ENCODE data around the gene AKNA.

AKNA gene

GRCh38 chr9:114299286-114300152, 88.3 kb downstream of the AKNA start:
- DNase-seq = no peak

GRCh38 chr9:114296338-114296737, 91.4 kb downstream of the AKNA start:
- no peak for DNase-seq

GRCh38 chr9:114294664-114295063, 93.1 kb downstream of the AKNA start:
- DNase-seq = no peak

GRCh38 chr9:114291886-114292590, 95.7 kb downstream of the AKNA start:
- no peak for DNase-seq

GRCh38 chr9:114291064-114291474, 96.7 kb downstream of the AKNA start:
- DNase-seq = no peak

GRCh38 chr9:114290561-114290986, 97.2 kb downstream of the AKNA start:
- no peak for DNase-seq

- DNase-seq = no peak
These were observed 98.0 kb downstream of the AKNA start for GRCh38 chr9:114289571-114290481.

GRCh38 chr9:114289106-114289505, 98.7 kb downstream of the AKNA start:
- no peak for DNase-seq

GRCh38 chr9:114288193-114289091, 99.3 kb downstream of the AKNA start:
- DNase-seq = no peak

- DNase-seq = no peak
These were observed 100.0 kb downstream of the AKNA start for GRCh38 chr9:114287763-114288192.

- no peak for DNase-seq
These were observed 100.6 kb downstream of the AKNA start for GRCh38 chr9:114287001-114287762.

GRCh38 chr9:114286146-114286679, 101.6 kb downstream of the AKNA start:
- no peak for DNase-seq

GRCh38 chr9:114285166-114285867, 102.5 kb downstream of the AKNA start:
- DNase-seq = no peak

- no peak for DNase-seq
These were observed 103.3 kb downstream of the AKNA start for GRCh38 chr9:114284316-114285060.

All from NCI-H1436 treated with DMSO at 0.1 percent for 48 hours (cell line).